Parathyroid adenoma (tissue), 2 donors: ENCODE measurements around the gene TRIM38.

ENCODE experiments used
- H2AFZ ChIP-seq: fragments of 300-600 bp; sonication (generic); one replicate; pipeline ENCODE4 v1.7.0; 2017; ENCODE audit warnings: antibody characterized with exemption, mild to moderate bottlenecking
- H3K27ac ChIP-seq: fragments of 300-600 bp; sonication (generic); one replicate; pipeline ENCODE4 v1.7.0; 2017
- H3K27me3 ChIP-seq: fragments of 300-600 bp; sonication (generic); one replicate; pipeline ENCODE4 v1.7.0; 2017; ENCODE audit warnings: low read length; ENCODE audit not compliant: control insufficient read depth, insufficient read depth
- H3K36me3 ChIP-seq: fragments of 300-600 bp; sonication (generic); one replicate; pipeline ENCODE4 v1.7.0; 2017; ENCODE audit warnings: low read length; ENCODE audit not compliant: control insufficient read depth, insufficient read depth
- H3K4me1 ChIP-seq: fragments of 300-600 bp; sonication (generic); one replicate; pipeline ENCODE4 v1.7.0; 2017; ENCODE audit warnings: control low read depth
- H3K4me2 ChIP-seq: fragments of 300-600 bp; sonication (generic); one replicate; pipeline ENCODE4 v1.7.0; 2017; ENCODE audit warnings: low read length
- H3K4me3 ChIP-seq: fragments of 300-600 bp; sonication (generic); one replicate; pipeline ENCODE4 v1.7.0; 2017; ENCODE audit warnings: low read depth, low read length
- H3K79me2 ChIP-seq: fragments of 300-600 bp; sonication (generic); one replicate; pipeline ENCODE4 v1.7.0; 2017; ENCODE audit warnings: control low read depth
- H3K9ac ChIP-seq: fragments of 300-600 bp; sonication (generic); one replicate; pipeline ENCODE4 v1.7.0; 2017; ENCODE audit warnings: mild to moderate bottlenecking
- H3K9me3 ChIP-seq: fragments of 300-600 bp; sonication (generic); one replicate; pipeline ENCODE4 v1.7.0; 2017; ENCODE audit warnings: low read length; ENCODE audit not compliant: control insufficient read depth
- CTCF ChIP-seq: fragments of 300-600 bp; sonication (generic); IDR thresholded peaks from one replicate; pipeline ENCODE4 v1.7.0; 2017; ENCODE audit warnings: antibody characterized with exemption, mild to moderate bottlenecking
- donor health status: primary hyperparathyroidism.

The TRIM38 gene

GRCh38 chr6:26031151-26031594 lies 68.6 kb downstream of the TRIM38 start:
- Histone ChIP-seq H3K27ac (no peak overlapping the region), H3K79me2 (no peaks in the 10 kb centered on the region), H3K4me3 (no peak overlapping the region), H3K36me3 (no peaks in the 10 kb centered on the region), H3K27me3 (no peaks in the 10 kb centered on the region), H3K9ac (no peak overlapping the region), H3K4me1 (peaks cover 4% of the 10 kb centered on the region), H3K9me3 (no peaks in the 10 kb centered on the region), H2AFZ (no peak overlapping the region), H3K4me2 (no peak overlapping the region)
- TF ChIP-seq CTCF, result no peak

DNA sequence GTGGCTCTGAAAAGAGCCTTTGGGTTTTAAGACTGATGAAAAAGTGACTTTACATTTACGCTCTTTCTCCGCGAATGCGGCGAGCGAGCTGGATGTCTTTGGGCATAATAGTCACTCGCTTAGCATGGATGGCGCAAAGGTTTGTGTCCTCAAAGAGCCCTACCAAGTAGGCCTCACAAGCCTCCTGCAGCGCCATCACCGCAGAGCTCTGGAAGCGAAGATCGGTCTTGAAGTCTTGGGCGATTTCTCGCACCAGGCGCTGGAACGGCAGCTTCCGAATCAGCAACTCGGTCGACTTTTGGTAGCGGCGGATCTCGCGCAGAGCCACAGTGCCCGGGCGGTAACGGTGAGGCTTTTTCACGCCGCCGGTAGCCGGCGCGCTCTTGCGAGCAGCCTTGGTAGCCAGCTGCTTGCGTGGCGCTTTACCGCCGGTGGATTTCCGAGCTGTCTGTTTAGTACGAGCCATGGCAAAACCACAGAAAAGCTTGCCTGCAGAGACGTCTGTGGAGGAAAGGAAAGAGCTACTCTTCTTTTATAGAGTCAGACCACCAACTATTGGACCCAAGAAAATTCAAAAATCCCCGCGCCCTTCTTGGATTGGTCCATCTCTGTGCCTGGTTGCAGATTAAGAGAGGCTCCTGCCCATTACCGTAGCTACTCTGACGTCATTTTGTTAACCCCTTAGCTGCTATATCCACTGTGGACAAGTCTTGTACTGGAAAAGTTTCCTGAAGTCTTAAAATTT lies 69.2 kb downstream of the TRIM38 start:
- Histone ChIP-seq H2AFZ (peak overlapping the region; percentile 53), H3K4me2 (peak overlapping the region; percentile 89), H3K4me3 (peak overlapping the region; percentile 69), H3K27me3 (no peaks in the 10 kb centered on the region), H3K79me2 (no peaks in the 10 kb centered on the region), H3K27ac (peak overlapping the region; percentile 84), H3K9me3 (no peaks in the 10 kb centered on the region), H3K9ac (no peak overlapping the region), H3K36me3 (no peaks in the 10 kb centered on the region), H3K4me1 (peaks cover 4% of the 10 kb centered on the region)
- TF ChIP-seq CTCF, result no peak

- Histone ChIP-seq H3K9ac (no peak overlapping the region), H3K36me3 (no peaks in the 10 kb centered on the region), H2AFZ (peak overlapping the region; percentile 53), H3K4me3 (peak overlapping the region; percentile 69), H3K79me2 (no peaks in the 10 kb centered on the region), H3K27ac (peak overlapping the region; percentile 84), H3K9me3 (no peaks in the 10 kb centered on the region), H3K4me1 (peaks cover 3% of the 10 kb centered on the region), H3K27me3 (no peaks in the 10 kb centered on the region), H3K4me2 (peak overlapping the region; percentile 89)
- TF ChIP-seq CTCF, result no peak
These were observed 69.9 kb downstream of the TRIM38 start for GRCh38 chr6:26032340-26033084.

DNA sequence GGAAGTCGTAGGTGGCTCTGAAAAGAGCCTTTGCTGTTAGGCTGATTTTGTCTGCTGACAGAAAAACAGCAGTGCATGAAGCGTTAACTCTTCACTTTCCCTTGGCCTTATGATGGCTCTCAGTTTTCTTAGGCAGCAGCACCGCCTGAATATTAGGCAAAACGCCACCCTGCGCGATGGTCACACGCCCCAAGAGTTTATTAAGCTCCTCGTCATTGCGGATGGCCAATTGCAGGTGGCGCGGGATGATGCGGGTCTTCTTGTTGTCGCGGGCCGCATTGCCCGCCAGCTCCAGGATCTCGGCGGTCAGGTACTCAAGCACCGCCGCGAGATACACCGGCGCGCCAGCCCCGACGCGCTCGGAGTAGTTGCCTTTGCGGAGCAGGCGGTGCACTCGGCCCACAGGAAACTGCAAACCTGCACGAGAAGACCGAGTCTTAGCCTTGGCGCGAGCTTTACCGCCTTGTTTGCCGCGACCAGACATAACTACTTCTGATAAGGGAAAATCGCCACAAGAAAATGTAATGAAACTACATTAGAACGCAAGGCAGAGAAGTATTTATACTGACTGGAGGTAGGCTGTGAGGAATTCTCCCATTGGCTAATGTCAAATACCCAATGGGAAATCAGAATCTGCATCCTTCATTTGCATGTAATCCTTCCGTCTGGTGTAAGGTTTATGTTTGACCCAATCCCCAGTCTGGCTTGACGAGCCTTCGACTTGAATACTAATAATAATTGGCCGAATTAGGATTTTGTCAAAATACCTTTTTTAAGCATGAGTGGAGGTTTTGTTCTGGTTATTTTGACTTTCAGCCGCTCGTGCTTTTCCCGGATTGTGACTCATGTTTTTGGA lies 70.7 kb downstream of the TRIM38 start:
- Histone ChIP-seq H3K9ac (no peak overlapping the region), H3K27me3 (no peaks in the 10 kb centered on the region), H3K4me2 (peak overlapping the region; percentile 89), H3K4me3 (peak overlapping the region; percentile 69), H3K9me3 (no peaks in the 10 kb centered on the region), H3K27ac (peak overlapping the region; percentile 84), H3K4me1 (no peaks in the 10 kb centered on the region), H2AFZ (peak overlapping the region; percentile 53), H3K79me2 (no peaks in the 10 kb centered on the region), H3K36me3 (no peaks in the 10 kb centered on the region)
- TF ChIP-seq CTCF, result no peak
